OCI-LY7 (cell line): ENCODE results near the gene IQSEC1.

Experiments
- EZH2phosphoT487 ChIP-seq: fragments of 200-600 bp; sonication (generic); IDR thresholded peaks from 2 replicates; pipeline ENCODE4 v1.6.1; 2018; ENCODE audit warnings: low read depth, borderline replicate concordance, mild to moderate bottlenecking, mixed run types, antibody characterized with exemption, low read length, moderate library complexity, mixed read lengths
- TF ChIP-seq, protein P1 (sequence below): fragments of 200-600 bp; sonication (generic); conservative IDR thresholded peaks from 2 replicates; pipeline ENCODE4 v1.5.1; 2014; ENCODE audit warnings: mild to moderate bottlenecking, antibody characterized with exemption, low read length, moderate library complexity, mixed read lengths

DNA sequence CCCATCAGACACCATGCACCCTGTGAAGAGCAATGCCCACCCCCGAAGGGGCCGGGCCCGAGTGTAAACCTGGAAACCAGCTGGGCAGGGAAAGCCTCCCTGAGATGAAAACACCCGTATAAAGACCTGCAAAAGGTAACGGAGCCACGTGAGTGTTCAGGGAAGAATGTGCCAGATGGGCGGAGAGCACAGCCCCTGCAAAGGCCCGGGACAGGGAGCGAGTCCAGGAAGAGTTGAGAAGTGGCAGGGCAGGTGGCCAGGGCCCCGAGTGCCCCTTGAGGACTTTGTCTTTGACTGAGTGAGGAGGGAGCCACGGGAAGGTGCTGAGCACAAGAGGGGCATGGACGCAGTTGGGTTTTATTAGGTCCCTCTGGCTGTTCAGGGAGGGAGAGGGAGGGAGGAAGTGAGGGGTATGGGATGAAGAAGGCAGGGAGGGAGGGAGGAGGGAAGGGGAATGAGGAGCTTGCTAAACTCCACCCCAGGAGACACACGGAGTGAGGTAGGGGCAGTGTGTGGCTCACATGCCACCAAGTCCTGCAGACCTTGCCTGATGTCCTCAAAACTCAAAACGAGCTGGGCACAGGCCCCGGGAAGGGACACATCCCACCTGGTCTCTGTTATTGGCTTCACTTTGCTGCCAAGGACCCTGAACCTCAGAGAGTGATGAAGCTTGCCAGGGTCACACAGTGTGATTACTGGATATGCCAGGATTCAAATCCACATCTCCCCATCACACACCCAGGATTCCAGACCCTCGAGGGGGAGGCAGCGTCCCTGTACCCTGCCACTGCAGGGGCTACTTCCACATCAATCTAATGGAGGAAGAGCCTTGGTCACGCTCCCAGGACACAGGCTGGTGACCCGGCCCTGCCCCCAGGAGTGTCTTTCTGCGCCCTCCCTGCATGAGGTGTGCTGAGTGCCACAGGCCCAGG is 49.1 kb upstream of the IQSEC1 start:
- TF ChIP-seq, protein P1, sequence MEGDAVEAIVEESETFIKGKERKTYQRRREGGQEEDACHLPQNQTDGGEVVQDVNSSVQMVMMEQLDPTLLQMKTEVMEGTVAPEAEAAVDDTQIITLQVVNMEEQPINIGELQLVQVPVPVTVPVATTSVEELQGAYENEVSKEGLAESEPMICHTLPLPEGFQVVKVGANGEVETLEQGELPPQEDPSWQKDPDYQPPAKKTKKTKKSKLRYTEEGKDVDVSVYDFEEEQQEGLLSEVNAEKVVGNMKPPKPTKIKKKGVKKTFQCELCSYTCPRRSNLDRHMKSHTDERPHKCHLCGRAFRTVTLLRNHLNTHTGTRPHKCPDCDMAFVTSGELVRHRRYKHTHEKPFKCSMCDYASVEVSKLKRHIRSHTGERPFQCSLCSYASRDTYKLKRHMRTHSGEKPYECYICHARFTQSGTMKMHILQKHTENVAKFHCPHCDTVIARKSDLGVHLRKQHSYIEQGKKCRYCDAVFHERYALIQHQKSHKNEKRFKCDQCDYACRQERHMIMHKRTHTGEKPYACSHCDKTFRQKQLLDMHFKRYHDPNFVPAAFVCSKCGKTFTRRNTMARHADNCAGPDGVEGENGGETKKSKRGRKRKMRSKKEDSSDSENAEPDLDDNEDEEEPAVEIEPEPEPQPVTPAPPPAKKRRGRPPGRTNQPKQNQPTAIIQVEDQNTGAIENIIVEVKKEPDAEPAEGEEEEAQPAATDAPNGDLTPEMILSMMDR, result no peak
- TF ChIP-seq EZH2phosphoT487, result no peak
